CD4-positive, alpha-beta T cell treated with Interleukin-17A for 1 hour (primary cell): Measurements from ENCODE around the gene MPLKIP.
"Not testable (repeated sequence)": the region's sequence is repeated elsewhere in the genome, so short reads cannot be mapped to it uniquely, and the experiment has no call there.

Experiments
- DNase-seq: peaks from one replicate; pipeline ENCODE4 v3.0.0-alpha.2; 2020

The MPLKIP gene

GRCh38 chr7:40122940-40123254, 11.5 kb downstream of the MPLKIP start:
- DNase-seq: no peak

- DNase-seq: not testable (repeated sequence)
Measured at GRCh38 chr7:40122100-40122939, 12.1 kb downstream of the MPLKIP start.

GRCh38 chr7:40120020-40120419, 14.4 kb downstream of the MPLKIP start:
- DNase-seq: no peak

- DNase-seq: not testable (repeated sequence)
Measured at GRCh38 chr7:40118201-40118600, 16.2 kb downstream of the MPLKIP start.

- DNase-seq: not testable (repeated sequence)
Measured at GRCh38 chr7:40117199-40117598, 17.2 kb downstream of the MPLKIP start.

GRCh38 chr7:40115936-40116335, 18.5 kb downstream of the MPLKIP start:
- DNase-seq: no peak

GRCh38 chr7:40105879-40106473, 28.4 kb downstream of the MPLKIP start:
- no peak for DNase-seq

- no peak for DNase-seq
Measured at GRCh38 chr7:40102897-40103296, 31.5 kb downstream of the MPLKIP start.

- DNase-seq: no peak
Measured at GRCh38 chr7:40101201-40101600, 33.2 kb downstream of the MPLKIP start.

GRCh38 chr7:40099837-40100236, 34.6 kb downstream of the MPLKIP start:
- no peak for DNase-seq

GRCh38 chr7:40098810-40099209, 35.6 kb downstream of the MPLKIP start:
- no peak for DNase-seq

GRCh38 chr7:40097728-40098127, 36.7 kb downstream of the MPLKIP start:
- DNase-seq: no peak

GRCh38 chr7:40095695-40096327, 38.6 kb downstream of the MPLKIP start:
- no peak for DNase-seq

- DNase-seq: no peak
Measured at GRCh38 chr7:40095230-40095629, 39.2 kb downstream of the MPLKIP start.

GRCh38 chr7:40093631-40094350, 40.6 kb downstream of the MPLKIP start:
- no peak for DNase-seq

GRCh38 chr7:40092182-40092581, 42.2 kb downstream of the MPLKIP start:
- no peak for DNase-seq

- no peak for DNase-seq
Measured at GRCh38 chr7:40077849-40078248, 56.6 kb downstream of the MPLKIP start.
